ES-I3 (cell line): ENCODE results near the gene ELL.
A peak's percentile ranks its signal among the peaks of the same experiment; 100 is the strongest.

ENCODE experiments used
- H3K36me3 ChIP-seq: 2 replicates; pipeline ENCODE4 v1.6.1; 2013; ENCODE audit warnings: mild to moderate bottlenecking, low read length, control low read depth, moderate library complexity; ENCODE audit not compliant: insufficient read depth
- H3K4me1 ChIP-seq: 2 replicates; pipeline ENCODE4 v1.6.1; 2013; ENCODE audit warnings: mild to moderate bottlenecking, control low read depth, low read length; ENCODE audit not compliant: insufficient read depth
- H3K9ac ChIP-seq: 2 replicates; pipeline ENCODE4 v1.6.1; 2013; ENCODE audit warnings: low read depth, mild to moderate bottlenecking, low read length, moderate library complexity
- H3K9me3 ChIP-seq: 2 replicates; pipeline ENCODE4 v1.6.1; 2013; ENCODE audit warnings: mild to moderate bottlenecking, low read length, moderate library complexity; ENCODE audit not compliant: control insufficient read depth, insufficient read depth

The ELL gene

GRCh38 chr19:18440936-18441803 lies 80.7 kb downstream of the ELL start:
- Histone ChIP-seq H3K4me1 (peaks cover 19% of the 10 kb centered on the region), H3K36me3 (no peaks in the 10 kb centered on the region), H3K9ac (no peak overlapping the region), H3K9me3 (no peaks in the 10 kb centered on the region)

GRCh38 chr19:18440415-18440877 lies 81.4 kb downstream of the ELL start:
- H3K4me1 ChIP-seq: peaks cover 20% of the 10 kb centered on the region
- no peaks in the 10 kb centered on the region for H3K9me3 ChIP-seq
- no peaks in the 10 kb centered on the region for H3K36me3 ChIP-seq
- H3K9ac ChIP-seq: no peak overlapping the region

- Histone ChIP-seq H3K9ac (no peak overlapping the region), H3K4me1 (peaks cover 20% of the 10 kb centered on the region), H3K9me3 (no peaks in the 10 kb centered on the region), H3K36me3 (no peaks in the 10 kb centered on the region)
Observed at GRCh38 chr19:18439910-18440237, 82.0 kb downstream of the ELL start.

- no peaks in the 10 kb centered on the region for H3K9me3 ChIP-seq
- no peaks in the 10 kb centered on the region for H3K36me3 ChIP-seq
- H3K9ac ChIP-seq: no peak overlapping the region
- peaks cover 22% of the 10 kb centered on the region for H3K4me1 ChIP-seq
Observed at GRCh38 chr19:18439025-18439909, 82.6 kb downstream of the ELL start.

GRCh38 chr19:18438331-18439024 lies 83.4 kb downstream of the ELL start:
- H3K36me3 ChIP-seq: no peaks in the 10 kb centered on the region
- H3K9me3 ChIP-seq: no peaks in the 10 kb centered on the region
- peak overlapping the region; percentile 59 for H3K9ac ChIP-seq
- H3K4me1 ChIP-seq: peaks cover 23% of the 10 kb centered on the region

- peak within 1 kb of the TSS; percentile 91 for H3K9ac ChIP-seq
- no peaks in the 10 kb centered on the region for H3K9me3 ChIP-seq
- H3K36me3 ChIP-seq: no peaks in the 10 kb centered on the region
- H3K4me1 ChIP-seq: peaks cover 23% of the 10 kb centered on the region
Observed at GRCh38 chr19:18437491-18438330, 84.2 kb downstream of the ELL start, which contains the start of gene ISYNA1. Gene ISYNA1 (minus strand): TSS chr19:18438133. CDS start chr19:18437979, 154 bp downstream.

GRCh38 chr19:18436671-18437490 lies 85.0 kb downstream of the ELL start:
- H3K4me1 ChIP-seq: peaks cover 29% of the 10 kb centered on the region
- peak overlapping the region; percentile 52; the same call in 1 of the 2 replicates for H3K9ac ChIP-seq
- no peaks in the 10 kb centered on the region for H3K36me3 ChIP-seq
- H3K9me3 ChIP-seq: no peaks in the 10 kb centered on the region

GRCh38 chr19:18435842-18436670 lies 85.8 kb downstream of the ELL start:
- H3K36me3 ChIP-seq: no peaks in the 10 kb centered on the region
- no peaks in the 10 kb centered on the region for H3K9me3 ChIP-seq
- peak overlapping the region; percentile 52; the same call in 1 of the 2 replicates for H3K9ac ChIP-seq
- H3K4me1 ChIP-seq: peaks cover 31% of the 10 kb centered on the region

GRCh38 chr19:18435178-18435841 lies 86.6 kb downstream of the ELL start:
- Histone ChIP-seq H3K9me3 (no peaks in the 10 kb centered on the region), H3K9ac (no peak overlapping the region), H3K36me3 (no peaks in the 10 kb centered on the region), H3K4me1 (peaks cover 38% of the 10 kb centered on the region)

- Histone ChIP-seq H3K36me3 (no peaks in the 10 kb centered on the region), H3K9me3 (no peaks in the 10 kb centered on the region), H3K9ac (peak overlapping the region; percentile 16; the same call in 1 of the 2 replicates), H3K4me1 (peaks cover 34% of the 10 kb centered on the region; the same call in 1 of the 2 replicates)
Observed at GRCh38 chr19:18434411-18435175, 87.3 kb downstream of the ELL start.

GRCh38 chr19:18433735-18434398 lies 88.0 kb downstream of the ELL start:
- Histone ChIP-seq H3K4me1 (peaks cover 27% of the 10 kb centered on the region; the same call in 1 of the 2 replicates), H3K36me3 (no peaks in the 10 kb centered on the region), H3K9me3 (no peaks in the 10 kb centered on the region), H3K9ac (peak overlapping the region; percentile 16; the same call in 1 of the 2 replicates)
